ENCODE measurements around the gene KIF16B.

DNA sequence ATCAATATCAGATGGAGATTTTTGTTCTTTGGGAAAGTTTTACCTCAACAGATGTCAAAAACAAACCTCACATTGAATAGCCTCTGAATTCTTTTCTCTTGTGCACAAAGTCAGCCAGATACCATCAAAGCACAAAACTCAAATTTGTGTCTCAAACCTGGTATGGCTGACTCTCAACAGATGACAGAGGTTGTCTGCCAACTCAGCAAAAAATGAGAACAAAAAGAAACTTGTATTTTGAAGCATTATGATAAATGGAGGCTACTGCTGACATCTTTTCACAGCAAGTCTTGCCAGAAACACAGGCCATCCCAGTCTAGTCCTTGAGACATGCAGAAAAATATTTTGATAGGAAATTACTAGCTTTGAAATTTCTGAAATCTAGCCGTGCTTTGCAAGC is 79.8 kb downstream of the KIF16B start:
- TF ChIP-seq, protein P1, sequence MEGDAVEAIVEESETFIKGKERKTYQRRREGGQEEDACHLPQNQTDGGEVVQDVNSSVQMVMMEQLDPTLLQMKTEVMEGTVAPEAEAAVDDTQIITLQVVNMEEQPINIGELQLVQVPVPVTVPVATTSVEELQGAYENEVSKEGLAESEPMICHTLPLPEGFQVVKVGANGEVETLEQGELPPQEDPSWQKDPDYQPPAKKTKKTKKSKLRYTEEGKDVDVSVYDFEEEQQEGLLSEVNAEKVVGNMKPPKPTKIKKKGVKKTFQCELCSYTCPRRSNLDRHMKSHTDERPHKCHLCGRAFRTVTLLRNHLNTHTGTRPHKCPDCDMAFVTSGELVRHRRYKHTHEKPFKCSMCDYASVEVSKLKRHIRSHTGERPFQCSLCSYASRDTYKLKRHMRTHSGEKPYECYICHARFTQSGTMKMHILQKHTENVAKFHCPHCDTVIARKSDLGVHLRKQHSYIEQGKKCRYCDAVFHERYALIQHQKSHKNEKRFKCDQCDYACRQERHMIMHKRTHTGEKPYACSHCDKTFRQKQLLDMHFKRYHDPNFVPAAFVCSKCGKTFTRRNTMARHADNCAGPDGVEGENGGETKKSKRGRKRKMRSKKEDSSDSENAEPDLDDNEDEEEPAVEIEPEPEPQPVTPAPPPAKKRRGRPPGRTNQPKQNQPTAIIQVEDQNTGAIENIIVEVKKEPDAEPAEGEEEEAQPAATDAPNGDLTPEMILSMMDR (IDR thresholded peaks at IDR 0.05): no peak
- no peak for TF ChIP-seq POLR2A (IDR thresholded peaks at IDR 0.05)
- TF ChIP-seq EP300 (IDR thresholded peaks at IDR 0.05): no peak
- no peak for TF ChIP-seq POLR2AphosphoS5 (IDR thresholded peaks at IDR 0.05)
